DMS 273 treated with DMSO at 0.1 percent for 48 hours (cell line): Measurements from ENCODE around the gene HADH.
"Not testable (repeated sequence)": the region's sequence is repeated elsewhere in the genome, so short reads cannot be mapped to it uniquely, and the experiment has no call there.

Experiments
- DNase-seq: peaks from one replicate; lab custom pipeline; 2025; lab: John Stamatoyannopoulos, UW

The HADH gene

GRCh38 chr4:107996949-107997788, 7.5 kb downstream of the HADH start:
- no peak for DNase-seq

- DNase-seq: no peak
These were observed 8.1 kb downstream of the HADH start for GRCh38 chr4:107997794-107998193.

GRCh38 chr4:107999932-108000539, 10.3 kb downstream of the HADH start:
- no peak for DNase-seq

- DNase-seq: no peak
These were observed 11.9 kb downstream of the HADH start for GRCh38 chr4:108001540-108002135.

- DNase-seq: no peak
These were observed 14.4 kb downstream of the HADH start for GRCh38 chr4:108003982-108004515.

- no peak for DNase-seq
These were observed 15.0 kb downstream of the HADH start for GRCh38 chr4:108004646-108005045.

GRCh38 chr4:108005807-108006206, 16.1 kb downstream of the HADH start:
- DNase-seq: no peak

- no peak for DNase-seq
These were observed 16.7 kb downstream of the HADH start for GRCh38 chr4:108006361-108006760.

- no peak for DNase-seq
These were observed 18.3 kb downstream of the HADH start for GRCh38 chr4:108007984-108008383.

GRCh38 chr4:108008721-108009120, 19.0 kb downstream of the HADH start:
- no peak for DNase-seq

GRCh38 chr4:108010167-108010566, 20.5 kb downstream of the HADH start:
- DNase-seq: no peak

- DNase-seq: not testable (repeated sequence)
These were observed 22.7 kb downstream of the HADH start for GRCh38 chr4:108012382-108012781.

GRCh38 chr4:108013327-108013726, 23.6 kb downstream of the HADH start:
- no peak for DNase-seq

GRCh38 chr4:108013955-108014354, 24.3 kb downstream of the HADH start:
- DNase-seq: no peak

GRCh38 chr4:108018040-108018883, 28.6 kb downstream of the HADH start:
- no peak for DNase-seq

GRCh38 chr4:108018884-108019187, 29.1 kb downstream of the HADH start:
- no peak for DNase-seq

GRCh38 chr4:108024085-108024877, 34.6 kb downstream of the HADH start:
- DNase-seq: no peak

- DNase-seq: no peak
These were observed 35.1 kb downstream of the HADH start for GRCh38 chr4:108024878-108025165.

GRCh38 chr4:108029016-108029720, 39.5 kb downstream of the HADH start:
- DNase-seq: no peak

GRCh38 chr4:108029731-108030130, 40.0 kb downstream of the HADH start:
- no peak for DNase-seq

- peak; percentile 12 for DNase-seq
These were observed 40.6 kb downstream of the HADH start for GRCh38 chr4:108030332-108030731.
